Pancreas (tissue), 10 donors: ENCODE results near the gene CDH1. TPM values are rescaled to one million over a fixed set of nuclear protein-coding genes. Genes with fewer than 3 reads are reported as not detected.

Experiments used
- ATAC-seq, 4 donors: fragments of 200-7000 bp; cut with Tn5 transposase; one replicate each; pipeline versions ENCODE4 v1.8.0 to v1.9.1; 2020; ENCODE audit warnings: mild to moderate bottlenecking in 4 of 4, moderate library complexity in 4 of 4
- DNase-seq, 6 donors: peaks; one replicate each; pipeline ENCODE4 v3.0.0-alpha.2; 2020
- FAIRE-seq: peaks from 2 replicates; lab custom pipeline; 2012; peaks lifted over from hg19 to GRCh38; lab: Jason Lieb, UNC
- H3K27ac ChIP-seq, 4 donors: fragments of 200-600 bp; sonication (generic); 1 replicate in 3 of 4; 2 replicates in 1 of 4; pipeline versions ENCODE4 v1.5.0 to v1.8.0; 2020
- H3K27me3 ChIP-seq, 4 donors: fragments of 200-600 bp; one replicate each; pipeline ENCODE4 v1.8.0; 2021
- H3K36me3 ChIP-seq, 3 donors: fragments of 200-600 bp; sonication (generic) in 1 of 3; one replicate each; pipeline versions ENCODE4 v1.5.0 to v1.8.0; 2020 to 2021
- H3K4me1 ChIP-seq, 3 donors: fragments of 200-600 bp; one replicate each; pipeline ENCODE4 v1.8.0; 2021
- H3K4me3 ChIP-seq, 4 donors: fragments of 200-600 bp; sonication (generic) in 2 of 4; one replicate each; pipeline versions ENCODE4 v1.5.0 to v1.8.0; 2020 to 2021
- H3K9me3 ChIP-seq, 4 donors: fragments of 200-600 bp; one replicate each; pipeline ENCODE4 v1.8.0; 2021
- CTCF ChIP-seq, 4 donors: fragments of 200-600 bp; sonication (generic) in 3 of 4; IDR thresholded peaks; one replicate each; pipeline versions ENCODE4 v1.5.0 to v1.8.0; 2021; ENCODE audit warnings: antibody characterized with exemption in 4 of 4
- WGBS, 2 donors: extraction: QIAGEN DNeasy Blood & Tissue Kit; methylation state at CpG; one replicate each; pipeline ENCODE4 v1.1.7; 2013; 5-methylcytosine and 5-hydroxymethylcytosine counted together
- intact Hi-C, 3 donors: fragments of 100-400 bp; cut with DNase I; formaldehyde crosslinking; loops; one replicate each; pipeline versions ENCODE4 v1.11.1 to v1.14.2; 2022
- polyA plus RNA-seq, 2 donors: library from polyadenylated mRNA; stranded (reverse); fragments of 200-250 nt; gene quantifications; one replicate each; pipeline ENCODE4 v1.2.3, GENCODE V29; 2013
- total RNA-seq, 6 donors: library from RNA; stranded (reverse); fragmentation: NEBNext Ultra II Directional in 4 of 6; extraction: Animal tissue kit (Norgen Biotek cat#: 25700) in 4 of 6; gene quantifications; one replicate each; pipeline versions ENCODE4 v1.2.1 to v1.2.4, GENCODE V29; 2021 to 2023
- donor health status: healthy with polysubstance abuse.
- donor health status: DM: no; HTN: no; CAD: no; lungs with moderate emphysema.
- donor health status: DM: no; HTN: no; CAD: no.
- donor health status: control.
- donor health status: control.
- donor health status: Bipolar disorder and iron deficiency.
- donor health status: DM: yes; HTN: yes; CAD: no.
- donor health status: DM: no; HTN: no; CAD: no.
- donor health status: DM: no; HTN: no; CAD: no.
- donor health status: DM: yes; HTN: yes; CAD: no.

The CDH1 gene
- total and polyA plus RNA-seq, 8 donors = 52.8 to 258 (median 155) TPM

GRCh38 chr16:68792465-68793324 lies 55.6 kb downstream of the CDH1 start:
- peak; percentile 67 to 77 (median 76) for ATAC-seq
- no peak for FAIRE-seq
- peak in 4 of 6 donors; percentile 50 to 63 (median 54) for DNase-seq
- Histone ChIP-seq H3K36me3 (no peaks in the 10 kb centered on the region), H3K27ac (peak overlapping the region; percentile 60 to 86 (median 76)), H3K4me1 (peaks cover 48 to 61% (median 48%) of the 10 kb centered on the region in 3 donors), H3K9me3 (no peaks in the 10 kb centered on the region), H3K4me3 (no peak overlapping the region), H3K27me3 (no peaks in the 10 kb centered on the region)
- no peak for TF ChIP-seq CTCF (IDR thresholded peaks at IDR 0.05)
- intact Hi-C loops = loop anchor here in 1 of 3 donors (5.0 kb wide), 1 partner anchor 50 kb away; no protein-coding TSS in a partner anchor
- 18 to 19% methylated on average over 20 of the region's 20 CpGs for WGBS, 2 donors

- H3K27me3 ChIP-seq = no peaks in the 10 kb centered on the region
These were observed 56.3 kb downstream of the CDH1 start for GRCh38 chr16:68793401-68793857.

GRCh38 chr16:68798398-68798797 lies 61.3 kb downstream of the CDH1 start:
- H3K27me3 ChIP-seq = no peaks in the 10 kb centered on the region
- TF ChIP-seq CTCF (IDR thresholded peaks at IDR 0.05) = no peak
- ATAC-seq = no peak
- no peak overlapping the region for H3K4me3 ChIP-seq
- H3K27ac ChIP-seq = peak overlapping the region in 1 of 4 donors; percentile 58
- H3K9me3 ChIP-seq = no peaks in the 10 kb centered on the region
- no peak for DNase-seq
- no peak for FAIRE-seq
- peaks cover 0 to 17% (median 0%) of the 10 kb centered on the region in 3 donors for H3K36me3 ChIP-seq
- intact Hi-C loops = no loop called here
- H3K4me1 ChIP-seq = peaks cover 11 to 33% (median 22%) of the 10 kb centered on the region in 3 donors
- WGBS, 2 donors = 75 to 79% methylated on average over 2 of the region's 2 CpGs

More at GRCh38 chr16:68793401-68793857, 56.3 kb downstream of the CDH1 start:
- WGBS, 2 donors = 85 to 93% methylated on average over 8 of the region's 8 CpGs
- Histone ChIP-seq H3K36me3 (no peaks in the 10 kb centered on the region), H3K4me1 (peaks cover 40 to 54% (median 41%) of the 10 kb centered on the region in 3 donors), H3K27ac (peak overlapping the region; percentile 60 to 86 (median 76)), H3K9me3 (no peaks in the 10 kb centered on the region), H3K4me3 (no peak overlapping the region)
- DNase-seq (no peak), ATAC-seq (no peak), FAIRE-seq (no peak)
- intact Hi-C loops = loop anchor here in 1 of 3 donors (5.0 kb wide), 1 partner anchor 51 kb away; no protein-coding TSS in a partner anchor
- no peak for TF ChIP-seq CTCF (IDR thresholded peaks at IDR 0.05)

GRCh38 chr16:68800257-68800875 lies 63.3 kb downstream of the CDH1 start:
- peak; percentile 78 to 92 (median 86) for ATAC-seq
- H3K4me3 ChIP-seq = no peak overlapping the region
- no peaks in the 10 kb centered on the region for H3K27me3 ChIP-seq
- peaks cover 0 to 17% (median 0%) of the 10 kb centered on the region in 3 donors for H3K36me3 ChIP-seq
- peak in 3 of 6 donors; percentile 32 to 80 (median 67) for DNase-seq
- H3K27ac ChIP-seq = peak overlapping the region in 2 of 4 donors; percentile 36 to 58
- FAIRE-seq = peak; percentile 26
- WGBS, 2 donors = 7% methylated on average over 5 of the region's 5 CpGs
- peaks cover 9 to 26% (median 20%) of the 10 kb centered on the region in 3 donors for H3K4me1 ChIP-seq
- TF ChIP-seq CTCF (IDR thresholded peaks at IDR 0.05) = peak; percentile 31 to 65 (median 36)
- intact Hi-C loops = loop anchor here in 1 of 3 donors (10.0 kb wide), 1 partner anchor 96 kb away; no protein-coding TSS in a partner anchor
- H3K9me3 ChIP-seq = no peaks in the 10 kb centered on the region
